NOMO-1 treated with dmso at 0.1 percent for 144 hours (cell line): ENCODE results near the gene IQGAP1.

Experiments used
- DNase-seq: peaks from one replicate; lab custom pipeline; 2025; ENCODE audit not compliant: unreplicated experiment; lab: John Stamatoyannopoulos, UW

Gene IQGAP1

DNA sequence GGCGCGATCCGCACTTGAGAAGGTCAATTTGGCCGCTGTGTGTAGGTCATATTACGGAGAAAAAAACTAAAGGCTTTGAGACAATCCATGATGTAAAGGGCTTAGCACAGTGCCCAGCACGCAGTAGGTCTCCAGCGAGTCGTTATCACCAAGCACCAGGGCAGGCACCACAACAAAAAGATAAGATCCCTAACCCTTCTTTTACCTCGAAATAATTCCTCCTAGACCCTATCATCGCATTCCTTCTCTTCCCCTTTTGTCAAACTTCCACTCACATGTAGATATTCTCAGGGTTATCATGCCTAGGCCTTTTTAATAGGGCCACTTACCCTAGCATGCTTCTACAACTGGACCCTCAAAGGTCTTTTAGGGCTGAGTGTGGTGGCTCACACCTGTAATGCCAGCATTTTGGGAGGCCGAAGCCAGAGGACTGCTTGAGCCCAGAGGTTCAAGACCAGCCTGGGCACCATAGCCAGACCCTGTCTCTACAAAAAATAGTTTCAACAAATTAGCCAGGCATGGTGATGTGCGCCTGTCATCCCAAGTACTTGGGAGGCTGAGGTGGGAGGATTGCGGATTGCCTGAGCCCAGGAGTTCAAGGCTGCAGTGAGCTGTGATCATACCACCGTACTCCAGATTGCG, 22.5 kb upstream of the IQGAP1 start:
- no peak for DNase-seq

DNA sequence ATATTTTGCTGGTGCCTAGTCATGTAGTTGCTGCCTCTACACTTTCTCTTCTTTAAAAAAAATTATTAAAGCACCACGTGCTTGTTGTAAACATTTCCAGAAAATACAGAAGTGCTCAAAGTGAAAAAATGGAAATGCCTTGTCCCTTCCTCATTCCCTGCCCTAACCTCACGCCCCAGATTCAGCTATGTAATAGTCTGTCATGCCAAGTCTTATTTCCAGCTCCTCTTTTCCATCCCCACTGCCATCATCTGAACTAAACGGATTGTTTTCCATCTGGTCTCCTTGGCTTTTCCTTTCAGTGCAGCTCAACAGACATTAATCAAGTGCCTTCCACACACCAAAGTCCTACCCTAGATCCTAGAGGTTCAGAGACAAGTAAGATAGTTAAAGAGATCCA, 20.5 kb upstream of the IQGAP1 start:
- DNase-seq = no peak

DNA sequence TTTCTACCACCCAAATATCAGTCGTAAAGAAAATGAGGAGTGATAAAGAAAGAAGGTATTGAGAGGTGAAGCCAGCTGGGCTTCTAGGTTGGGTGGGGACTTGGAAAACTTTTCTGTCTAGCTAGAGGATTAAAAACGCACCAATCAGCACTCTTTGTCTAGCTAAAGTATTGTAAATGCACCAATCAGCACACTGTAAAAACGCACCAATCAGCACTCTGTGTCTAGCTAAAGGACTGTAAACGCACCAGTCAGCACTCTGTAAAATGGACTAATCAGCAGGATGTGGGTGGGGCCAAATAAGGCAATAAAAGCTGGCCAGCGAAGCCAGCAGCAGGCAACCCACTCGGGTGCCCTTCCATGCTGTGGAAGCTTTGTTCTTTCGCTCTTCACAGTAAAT, 13.0 kb upstream of the IQGAP1 start:
- no peak for DNase-seq

DNA sequence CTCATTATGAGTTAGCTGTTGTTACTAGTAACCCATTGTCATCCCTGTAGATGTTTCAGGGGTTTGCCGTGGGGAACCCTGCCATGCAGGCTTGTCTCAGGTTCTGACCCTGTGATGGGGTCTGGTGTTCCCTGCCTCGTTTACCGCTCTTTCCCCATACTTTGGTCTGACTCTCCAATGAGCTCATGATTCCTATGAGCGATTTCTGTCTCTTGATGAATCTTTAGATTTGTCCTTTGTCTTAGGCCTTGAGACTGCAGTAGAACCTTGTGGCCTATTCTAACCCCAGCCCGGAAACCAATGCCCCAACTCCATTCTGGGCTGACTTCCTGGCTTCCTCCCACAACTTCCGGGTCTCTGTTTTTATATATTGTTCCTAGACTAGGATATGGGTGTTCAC, 11.3 kb upstream of the IQGAP1 start:
- no peak for DNase-seq

DNA sequence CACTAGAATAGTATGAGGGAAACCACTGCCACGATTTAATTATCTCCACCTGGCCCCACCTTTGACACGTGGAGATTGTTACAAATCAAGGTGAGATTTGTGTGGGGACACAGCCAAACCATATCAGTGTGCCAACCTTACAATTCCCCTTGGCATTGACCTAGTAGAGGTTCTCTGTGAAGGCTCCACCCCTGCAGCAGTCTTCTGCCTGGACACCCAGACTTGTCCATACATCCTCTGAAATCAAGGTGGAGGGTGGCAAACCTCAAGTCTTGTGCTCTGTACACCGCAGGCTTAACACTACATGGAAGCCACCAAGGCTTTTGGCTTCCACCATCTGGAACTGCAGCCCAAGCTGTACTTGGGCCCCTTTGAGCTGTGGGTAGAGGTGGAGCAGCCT, 8.8 kb upstream of the IQGAP1 start:
- no peak for DNase-seq

DNA sequence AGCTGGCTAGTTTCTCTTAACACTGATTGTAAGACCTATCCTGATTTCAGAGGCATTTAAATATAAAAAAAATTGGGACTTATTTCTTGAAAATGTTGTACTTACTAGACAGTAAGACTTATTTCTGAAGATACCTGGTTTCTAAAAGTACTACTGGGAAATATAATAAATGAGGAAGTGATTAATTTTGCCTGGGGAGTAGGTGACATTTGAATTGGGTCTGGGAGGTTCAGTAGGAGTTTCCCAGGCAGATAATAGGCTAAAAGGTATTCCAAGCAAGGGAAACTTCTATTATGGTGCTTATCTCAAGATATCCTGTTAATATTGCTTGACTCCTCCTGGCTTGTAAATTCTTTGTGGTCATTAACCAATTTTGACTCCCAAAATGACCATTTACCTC, 6.5 kb upstream of the IQGAP1 start:
- DNase-seq = no peak

DNA sequence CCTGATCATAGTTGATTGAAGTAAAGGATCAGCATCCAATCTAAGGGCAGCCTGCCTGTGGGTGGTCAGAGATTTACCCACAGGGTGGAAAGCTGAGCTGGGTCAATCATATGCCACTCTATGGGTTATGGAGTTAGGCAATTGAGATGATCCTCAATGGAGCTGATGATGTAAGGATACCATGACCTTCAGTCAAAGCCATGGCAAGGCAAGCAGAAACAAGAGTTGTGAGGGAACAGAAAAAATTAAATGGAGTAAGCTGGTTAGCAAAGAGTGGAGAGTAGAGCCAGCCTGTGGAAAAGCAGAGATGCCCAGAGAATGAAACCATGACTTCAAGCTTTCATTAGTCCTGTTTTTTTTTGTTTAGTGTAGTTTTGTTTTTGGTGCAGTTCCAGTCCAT, 5.7 kb upstream of the IQGAP1 start:
- no peak for DNase-seq

DNA sequence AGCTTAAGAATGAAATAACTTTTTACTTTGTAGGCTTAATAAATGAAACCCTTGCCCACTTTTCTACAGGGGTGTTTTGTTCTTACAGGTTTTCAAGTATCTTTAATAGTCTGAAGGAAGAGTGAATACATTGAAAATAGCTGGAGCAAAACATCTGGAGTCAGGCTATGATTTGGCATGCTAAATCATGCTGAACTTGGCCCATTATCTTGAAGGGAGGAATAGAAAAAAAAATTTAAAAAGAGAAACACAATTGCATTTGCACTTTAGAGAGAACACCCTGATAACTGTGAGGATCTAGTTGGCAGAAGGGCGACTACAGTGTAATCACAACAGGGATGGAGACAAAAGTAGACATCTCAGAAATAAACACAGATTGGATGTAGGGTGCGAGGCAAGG, 1.8 kb upstream of the IQGAP1 start:
- DNase-seq = no peak

DNA sequence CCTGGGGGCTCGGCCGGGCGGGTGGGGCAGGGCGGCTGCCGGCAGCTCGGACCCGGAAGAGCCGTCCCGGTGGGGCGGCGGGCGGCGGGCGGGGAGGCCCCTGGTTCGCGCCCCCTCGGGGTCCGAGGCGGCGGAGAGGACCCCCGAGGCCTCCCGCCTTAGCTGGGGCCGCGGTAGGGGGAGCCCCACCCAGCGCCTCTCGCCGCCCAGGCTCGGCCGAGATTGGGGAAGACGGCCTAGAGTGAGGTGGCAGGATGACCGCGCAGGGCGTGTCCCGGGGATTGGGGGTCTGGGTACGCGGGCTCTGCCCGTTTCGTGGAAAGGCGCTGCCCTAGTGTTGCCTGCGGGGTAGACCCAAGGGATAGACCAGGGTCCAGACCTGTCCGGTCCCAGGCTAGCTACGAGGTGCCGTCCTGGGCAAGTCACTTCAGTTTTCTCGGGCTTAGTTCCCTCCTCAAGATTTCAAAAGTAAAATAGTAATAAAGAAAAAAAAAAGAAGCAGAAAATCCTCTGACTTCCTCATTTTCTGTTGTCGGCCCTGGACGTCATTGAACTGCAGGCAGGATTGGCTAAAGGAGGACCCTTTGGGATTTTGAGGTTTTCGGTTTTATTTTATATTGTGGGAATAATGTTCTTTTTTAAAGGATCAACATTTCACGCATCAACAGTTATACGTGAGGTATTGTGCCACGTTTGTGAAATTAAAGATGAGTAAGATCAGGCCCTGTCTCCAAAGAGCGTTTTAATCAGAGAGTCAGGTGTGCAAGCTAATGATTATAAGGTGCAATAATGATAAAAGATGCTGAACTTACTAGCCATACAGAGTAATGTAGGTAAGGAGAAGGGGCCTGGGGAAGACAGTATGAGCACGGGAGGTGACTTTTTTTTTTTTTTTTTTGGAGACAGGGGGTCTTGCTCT, 679 bp downstream of the IQGAP1 start:
- DNase-seq = peak; percentile 64

DNA sequence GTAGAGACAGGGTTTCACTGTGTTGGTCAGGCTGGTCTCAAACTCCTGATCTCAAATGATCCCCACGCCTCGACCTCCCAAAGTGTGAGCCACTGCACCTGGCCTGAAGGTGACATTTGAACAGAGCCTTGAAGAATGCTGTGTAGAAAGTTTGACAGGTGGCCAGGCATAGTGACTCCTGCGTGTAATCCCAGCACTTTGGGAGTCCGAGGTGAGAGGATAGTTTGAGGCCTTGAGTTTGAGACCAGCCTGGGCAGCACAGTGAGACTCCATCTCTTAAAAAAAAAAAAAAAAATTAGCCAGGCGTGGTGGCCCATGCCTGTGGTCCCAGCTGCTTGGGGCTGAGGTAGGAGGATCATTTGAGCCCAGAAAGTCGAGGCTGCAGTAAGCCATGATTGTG, 1.5 kb downstream of the IQGAP1 start:
- DNase-seq = no peak

DNA sequence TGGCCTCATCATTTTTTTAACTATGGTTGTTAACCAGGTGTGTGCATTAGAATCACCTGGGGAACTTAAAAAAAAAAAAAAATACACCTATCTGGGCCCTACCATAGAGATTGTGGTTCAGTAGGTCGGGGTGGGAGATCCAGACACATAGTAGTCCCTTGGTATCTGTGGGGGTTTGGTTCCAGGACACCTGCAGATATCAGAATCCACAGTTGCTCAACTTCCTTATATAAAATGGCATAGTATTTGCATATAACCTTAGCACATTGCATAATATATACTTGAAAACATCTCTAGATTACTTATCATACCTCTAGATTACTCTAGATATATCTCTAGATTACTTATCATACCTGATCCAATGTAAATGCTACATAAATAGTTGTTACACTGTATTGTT, 5.0 kb downstream of the IQGAP1 start:
- DNase-seq = no peak

DNA sequence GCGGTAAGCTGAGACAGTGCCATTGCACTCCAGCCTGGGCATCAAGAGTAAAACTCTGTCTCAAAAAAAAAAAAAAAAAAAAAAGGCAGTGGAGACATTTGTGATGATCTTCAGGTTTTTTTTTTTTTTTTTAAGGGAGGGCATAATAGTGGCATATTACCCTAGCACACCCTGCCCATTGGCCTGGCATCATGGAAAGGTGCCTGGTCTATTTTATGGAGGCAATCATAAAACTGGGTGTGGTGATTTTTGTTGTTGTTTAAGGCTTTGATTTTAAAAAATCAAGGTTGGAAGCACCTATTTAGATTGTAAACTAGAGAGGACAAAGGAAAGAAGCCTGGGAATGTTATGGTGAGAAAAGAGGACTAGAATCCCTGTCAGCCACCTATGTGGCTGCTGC, 6.0 kb downstream of the IQGAP1 start:
- DNase-seq = no peak

DNA sequence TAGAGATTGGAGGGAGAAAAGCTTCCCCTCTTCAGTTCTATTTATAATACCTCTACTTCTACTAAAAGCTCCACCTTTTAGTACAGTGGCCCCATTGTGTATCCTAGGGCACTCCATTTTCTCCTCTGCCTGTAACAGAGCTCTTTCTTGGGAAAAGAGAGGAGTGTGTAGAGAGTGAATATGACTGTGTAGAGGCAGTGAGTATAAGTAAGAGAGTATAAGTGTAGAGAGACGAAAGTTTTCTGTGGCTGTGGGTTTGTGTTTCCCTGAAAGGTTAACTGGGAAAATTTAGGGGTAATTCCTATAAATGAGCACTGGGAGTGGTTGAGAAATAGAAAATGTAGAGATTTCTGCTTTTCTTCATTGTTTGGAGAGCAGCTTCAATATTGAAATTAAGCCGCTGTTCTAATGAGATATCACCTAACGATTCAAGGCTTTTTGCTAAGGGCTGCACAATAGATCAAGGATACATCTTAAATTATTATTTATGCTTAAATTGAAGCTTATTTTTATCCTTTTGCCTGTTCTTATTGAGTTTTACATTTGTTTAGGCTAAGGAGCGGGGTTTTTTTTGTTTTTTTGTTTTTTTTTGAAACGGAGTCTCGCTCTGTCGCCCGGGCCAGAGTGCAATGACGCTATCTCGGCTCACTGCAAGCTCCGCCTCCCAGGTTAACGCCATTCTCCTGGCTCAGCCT, 6.9 kb downstream of the IQGAP1 start:
- DNase-seq = no peak

DNA sequence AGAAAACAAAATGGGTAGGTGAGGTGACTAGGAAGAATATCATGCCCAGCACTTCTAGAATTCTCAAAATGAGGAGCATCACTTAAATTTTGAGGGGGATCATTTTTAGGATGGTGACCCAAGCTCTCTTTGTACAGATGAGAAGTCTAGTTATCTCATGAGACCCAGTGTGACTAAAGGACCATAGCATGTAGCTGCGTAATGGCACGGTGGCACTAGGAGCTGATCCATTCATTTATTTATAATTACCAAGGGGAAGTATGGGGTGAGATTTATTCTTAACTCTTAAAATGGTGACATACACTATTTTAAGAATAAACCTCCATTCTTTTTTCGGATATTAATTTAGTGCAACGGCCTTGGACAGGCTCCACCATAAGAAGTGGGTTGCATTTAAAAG, 8.3 kb downstream of the IQGAP1 start:
- no peak for DNase-seq

DNA sequence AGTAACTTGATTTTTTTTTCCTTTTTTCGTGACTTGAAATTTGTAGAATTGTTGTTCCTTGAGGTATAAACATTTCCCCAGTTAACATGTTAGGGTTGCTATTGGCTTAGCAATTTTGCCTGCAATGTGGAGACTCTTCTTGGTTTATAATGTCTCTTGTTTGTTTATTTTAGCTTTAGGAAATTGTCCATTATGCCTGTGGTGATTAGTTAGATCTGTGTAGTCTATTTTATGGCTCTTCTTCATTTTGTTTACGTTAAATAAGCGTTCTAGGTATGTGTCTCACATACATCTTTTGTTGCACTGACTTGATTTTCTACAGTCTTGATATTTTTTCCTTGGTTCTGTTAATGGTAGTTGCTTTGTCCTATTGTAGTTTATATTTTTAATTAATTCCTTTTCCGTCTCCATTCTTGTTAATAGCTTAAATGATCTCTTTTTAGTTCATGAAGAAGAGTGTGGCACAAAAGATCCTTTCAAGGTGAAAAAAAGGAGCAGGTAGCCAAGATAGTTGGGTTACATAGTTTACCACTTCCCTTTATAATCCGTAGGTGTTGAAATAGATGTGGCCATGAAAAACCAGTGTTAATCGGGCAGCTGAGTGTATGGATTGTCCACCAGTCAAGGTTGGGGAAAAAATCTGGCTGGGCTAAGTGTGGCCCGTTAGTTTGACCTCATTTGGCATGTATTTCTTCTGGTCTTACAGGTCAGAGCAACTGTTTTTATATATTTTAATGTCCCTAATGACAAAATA, 12.1 kb downstream of the IQGAP1 start:
- DNase-seq = peak; percentile 19

DNA sequence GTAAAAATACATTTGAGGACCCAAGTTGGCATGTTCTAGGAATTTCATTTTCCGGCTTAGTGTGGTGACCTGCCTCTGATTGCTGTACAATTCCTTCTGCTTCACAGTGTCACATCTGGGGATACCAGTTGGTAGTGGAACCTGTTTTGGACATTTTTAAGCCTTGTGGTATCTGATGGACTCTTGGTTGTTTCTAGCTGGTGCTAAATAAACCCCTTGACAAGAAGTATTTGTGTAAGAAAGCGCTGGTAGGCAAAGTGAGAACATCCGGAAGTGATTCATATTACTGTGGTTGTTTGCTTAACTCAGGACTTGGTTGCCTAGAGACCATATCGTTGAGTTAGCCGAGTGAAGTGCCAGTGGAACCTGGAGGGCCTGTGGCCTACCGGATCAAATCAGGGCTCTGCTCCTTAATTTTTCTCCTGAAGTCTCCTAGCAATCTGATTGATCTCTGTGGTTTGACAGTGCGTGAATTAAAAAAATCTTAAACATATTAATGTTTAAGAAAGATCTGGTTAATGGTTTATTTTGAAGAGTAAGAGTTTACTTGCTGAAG, 12.8 kb downstream of the IQGAP1 start:
- DNase-seq = peak; percentile 89

DNA sequence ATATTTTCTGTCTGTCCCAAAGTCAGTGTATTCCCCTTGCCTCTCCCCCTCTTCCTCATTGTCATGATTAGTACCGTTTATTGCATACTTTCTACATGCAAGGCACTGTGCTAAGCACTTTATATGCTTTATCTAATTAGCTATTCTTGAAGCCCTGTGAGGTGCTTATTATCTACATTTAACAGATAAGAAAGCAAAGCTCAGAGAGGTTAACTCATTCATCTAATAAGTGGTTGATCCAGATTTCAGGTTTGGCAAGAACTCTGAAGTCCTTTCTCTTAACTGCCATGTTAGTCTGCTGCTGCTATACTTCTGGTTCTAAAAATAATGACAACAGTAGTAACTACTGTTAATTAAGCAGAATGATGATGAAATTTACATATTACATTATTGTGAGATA, 13.5 kb downstream of the IQGAP1 start:
- DNase-seq = no peak

DNA sequence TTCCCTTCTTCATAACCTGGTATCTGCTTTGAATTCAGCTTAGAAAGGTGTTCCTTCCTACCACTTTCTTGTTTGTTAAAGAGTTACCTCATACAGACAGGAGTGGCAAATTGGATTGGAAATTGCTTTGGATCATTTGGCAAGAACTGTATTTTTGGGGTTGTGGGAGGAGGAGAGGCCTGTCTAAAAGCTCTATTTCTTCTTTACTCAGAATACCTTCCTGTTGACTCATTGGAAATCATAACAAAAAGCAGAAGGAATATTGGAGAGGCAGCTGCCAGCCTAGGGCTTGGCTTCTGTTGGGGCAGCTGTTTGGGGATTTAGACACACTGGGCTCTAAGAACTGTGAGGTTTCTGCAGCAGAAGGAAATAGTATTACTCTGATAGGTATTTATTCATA, 14.2 kb downstream of the IQGAP1 start:
- peak; percentile 28 for DNase-seq

DNA sequence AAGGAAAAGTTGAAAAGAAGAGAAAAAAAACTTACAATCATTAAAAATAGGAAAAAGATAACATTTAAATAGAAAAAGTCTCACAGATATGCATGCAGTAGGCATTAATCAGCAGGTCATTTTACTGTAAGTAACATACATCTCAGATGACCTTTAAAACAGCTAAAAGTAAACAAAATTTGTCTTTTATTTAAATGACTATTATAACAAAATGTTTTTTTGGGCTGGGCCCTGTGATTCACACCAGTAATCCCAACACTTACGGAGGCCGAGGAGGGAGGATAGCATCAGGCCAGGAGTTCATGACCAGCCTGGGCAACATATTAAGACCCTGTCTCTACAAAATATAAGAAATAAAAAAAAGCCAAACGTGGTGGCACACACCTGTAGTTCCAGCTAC, 14.7 kb downstream of the IQGAP1 start:
- DNase-seq = no peak

DNA sequence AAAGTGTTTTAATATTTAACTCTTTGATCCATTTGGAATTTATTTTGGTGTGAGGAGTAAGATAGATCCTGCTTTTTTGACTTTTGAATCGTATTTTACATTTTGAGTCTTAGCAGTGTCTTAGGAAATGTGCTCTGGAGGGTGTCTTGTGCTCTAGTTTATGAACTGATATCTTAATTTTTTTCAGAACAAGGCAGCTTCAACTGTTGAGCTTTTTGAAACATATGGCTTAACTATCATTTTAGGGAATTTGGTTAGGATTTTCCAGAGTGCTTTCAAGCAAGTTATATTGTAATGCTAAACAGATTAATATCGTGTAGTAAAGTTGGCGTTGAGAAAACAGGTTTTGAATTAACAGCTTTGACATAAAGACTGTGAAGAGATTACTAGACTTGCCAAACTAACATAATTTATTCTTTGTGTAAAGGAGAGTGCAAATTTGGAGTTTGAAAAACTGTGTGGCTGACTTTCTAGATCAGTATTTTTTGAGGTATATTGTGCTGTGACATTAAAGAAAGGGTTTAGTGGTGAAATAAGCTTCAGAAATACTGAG, 17.1 kb downstream of the IQGAP1 start:
- DNase-seq = no peak

DNA sequence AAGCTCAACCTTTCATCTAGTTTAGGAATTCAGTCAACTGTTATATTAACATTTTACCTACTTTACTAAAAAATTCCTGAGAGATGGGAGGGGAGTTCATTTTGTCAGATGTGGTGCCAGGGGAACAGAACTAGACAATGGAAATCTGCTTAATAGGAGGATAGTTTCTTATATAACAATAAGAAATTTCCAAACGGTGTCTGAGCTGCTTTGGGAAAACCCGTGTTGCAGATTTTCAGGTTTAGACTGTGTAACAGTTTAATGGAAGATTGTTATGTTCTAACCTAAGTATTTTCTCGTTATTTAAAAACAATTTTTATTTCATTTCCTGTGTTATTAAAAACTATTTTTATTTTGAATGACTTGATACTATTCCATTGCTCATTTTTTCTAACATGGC, 19.3 kb downstream of the IQGAP1 start:
- DNase-seq = no peak
